Fibroblast of lung (primary cell): ENCODE results near the gene LRCOL1. TPM values are rescaled to one million over a fixed set of nuclear protein-coding genes. Genes with fewer than 3 reads are reported as not detected.

Source experiments
- DNase-seq, 2 donors: peaks; one replicate each; pipeline versions ENCODE4 v3.0.0 to v3.0.0-alpha.2; 2010; ENCODE audit warnings: low read depth in 2 of 2
- H2AFZ ChIP-seq: 2 replicates; pipeline ENCODE4 v1.5.1; 2012; ENCODE audit warnings: low read length, control low read depth, inconsistent platforms
- H3K27ac ChIP-seq: 2 replicates; pipeline ENCODE4 v1.5.1; 2011; ENCODE audit warnings: low read length, control low read depth; ENCODE audit not compliant: insufficient read depth
- H3K27me3 ChIP-seq: 2 replicates; pipeline ENCODE4 v1.5.1; 2011; ENCODE audit warnings: mild to moderate bottlenecking, low read length; ENCODE audit not compliant: control insufficient read depth, insufficient read depth
- H3K36me3 ChIP-seq: 2 replicates; pipeline ENCODE4 v1.5.1; 2011; ENCODE audit warnings: low read length; ENCODE audit not compliant: control insufficient read depth, insufficient read depth
- H3K4me1 ChIP-seq: 2 replicates; pipeline ENCODE4 v1.5.1; 2011; ENCODE audit warnings: low read length; ENCODE audit not compliant: control insufficient read depth, insufficient read depth; ENCODE audit errors: extremely low read depth
- H3K4me2 ChIP-seq: 2 replicates; pipeline ENCODE4 v1.5.1; 2011; ENCODE audit warnings: low read length, control low read depth; ENCODE audit not compliant: insufficient read depth; ENCODE audit errors: extremely low read depth
- H3K4me3 ChIP-seq, 4 experiments: fragments of 200-600 bp in 1 of 4; sonication (generic) in 1 of 4; replicated peaks in 1 of 4; 2 replicates each; pipeline ENCODE4 v1.5.1; 2011 to 2016; ENCODE audit warnings: low read length in 4 of 4, low read depth in 3 of 4, mild to moderate bottlenecking in 3 of 4, control low read depth in 2 of 4, inconsistent platforms in 1 of 4, mixed read lengths in 1 of 4; ENCODE audit not compliant: insufficient read depth in 1 of 4; ENCODE audit errors: control extremely low read depth in 1 of 4
- H3K79me2 ChIP-seq: 2 replicates; pipeline ENCODE4 v1.5.1; 2012; ENCODE audit warnings: mild to moderate bottlenecking, low read length, inconsistent platforms; ENCODE audit not compliant: control insufficient read depth, insufficient read depth
- H3K9ac ChIP-seq: 2 replicates; pipeline ENCODE4 v1.5.1; 2011; ENCODE audit warnings: mild to moderate bottlenecking, low read length, control low read depth; ENCODE audit not compliant: insufficient read depth
- H3K9me3 ChIP-seq: 2 replicates; pipeline ENCODE4 v1.5.1; 2012; ENCODE audit warnings: low read depth, low read length; ENCODE audit not compliant: control insufficient read depth, insufficient read depth
- H4K20me1 ChIP-seq: 2 replicates; pipeline ENCODE4 v1.5.1; 2011; ENCODE audit warnings: low read length; ENCODE audit not compliant: control insufficient read depth, insufficient read depth; ENCODE audit errors: extremely low read depth
- EZH2 ChIP-seq: IDR thresholded peaks from 2 replicates; pipeline ENCODE4 v1.5.1; 2012; ENCODE audit warnings: low read length, control low read depth, mild to moderate bottlenecking; ENCODE audit errors: missing control alignments
- polyA plus RNA-seq, 2 donors: library from polyadenylated mRNA; depleted of rRNA in 1 of 2; stranded (reverse) in 1 of 2; unstranded in 1 of 2; fragments of >200 nt; gene quantifications; 2 replicates each; pipeline ENCODE4 v1.2.1, GENCODE V29; 2011 to 2012; ENCODE audit warnings: missing spikeins in 1 of 2
- total RNA-seq: library from RNA; depleted of rRNA; stranded (reverse); fragments of >200 nt; gene quantifications from 2 replicates; pipeline ENCODE4 v1.2.1, GENCODE V29; 2014
- TF ChIP-seq, protein P1 (sequence below), 2 donors: IDR thresholded peaks in 1 of 2; conservative IDR thresholded peaks in 1 of 2; 1 replicate in 1 of 2; 2 replicates in 1 of 2; pipeline ENCODE4 v1.5.1; 2011 to 2012; ENCODE audit warnings: low read length in 2 of 2, control low read depth in 1 of 2, inconsistent platforms in 1 of 2, low read depth in 1 of 2, mild to moderate bottlenecking in 1 of 2

Gene LRCOL1
- total and polyA plus RNA-seq, 2 donors (not counting 1 experiment from before 2014, with no cell fraction given) = 0.17 TPM; not detected in 1

DNA sequence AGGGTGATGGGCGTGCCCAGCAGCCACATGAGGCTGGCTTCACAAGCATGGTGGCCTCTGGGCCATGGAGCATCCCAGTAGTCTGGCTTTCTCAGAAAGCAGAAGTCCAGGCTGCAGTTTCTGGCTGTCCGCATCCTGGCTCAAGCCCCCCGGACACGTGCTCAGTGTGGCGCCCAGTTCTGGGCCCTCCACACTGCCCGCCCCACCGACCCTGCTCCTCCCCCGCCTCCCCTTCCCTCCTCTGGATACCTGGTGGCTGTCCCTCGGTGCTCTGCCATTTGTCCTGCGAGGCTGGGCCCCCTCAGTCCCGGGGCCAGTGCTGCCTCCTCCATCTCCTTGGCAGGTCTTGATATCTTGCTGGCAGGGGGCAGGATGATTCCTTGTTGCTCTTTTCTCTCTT is 31.6 kb downstream of the LRCOL1 start:
- no peaks in the 10 kb centered on the region for H3K79me2 ChIP-seq
- H3K4me3 ChIP-seq = no peak overlapping the region
- no peak for DNase-seq
- no peaks in the 10 kb centered on the region for H4K20me1 ChIP-seq
- H3K4me2 ChIP-seq = no peak overlapping the region
- no peaks in the 10 kb centered on the region for H3K4me1 ChIP-seq
- H3K36me3 ChIP-seq = peaks cover 6% of the 10 kb centered on the region
- no peak overlapping the region for H3K27ac ChIP-seq
- no peak overlapping the region for H3K9ac ChIP-seq
- no peak for TF ChIP-seq EZH2
- TF ChIP-seq, protein P1, sequence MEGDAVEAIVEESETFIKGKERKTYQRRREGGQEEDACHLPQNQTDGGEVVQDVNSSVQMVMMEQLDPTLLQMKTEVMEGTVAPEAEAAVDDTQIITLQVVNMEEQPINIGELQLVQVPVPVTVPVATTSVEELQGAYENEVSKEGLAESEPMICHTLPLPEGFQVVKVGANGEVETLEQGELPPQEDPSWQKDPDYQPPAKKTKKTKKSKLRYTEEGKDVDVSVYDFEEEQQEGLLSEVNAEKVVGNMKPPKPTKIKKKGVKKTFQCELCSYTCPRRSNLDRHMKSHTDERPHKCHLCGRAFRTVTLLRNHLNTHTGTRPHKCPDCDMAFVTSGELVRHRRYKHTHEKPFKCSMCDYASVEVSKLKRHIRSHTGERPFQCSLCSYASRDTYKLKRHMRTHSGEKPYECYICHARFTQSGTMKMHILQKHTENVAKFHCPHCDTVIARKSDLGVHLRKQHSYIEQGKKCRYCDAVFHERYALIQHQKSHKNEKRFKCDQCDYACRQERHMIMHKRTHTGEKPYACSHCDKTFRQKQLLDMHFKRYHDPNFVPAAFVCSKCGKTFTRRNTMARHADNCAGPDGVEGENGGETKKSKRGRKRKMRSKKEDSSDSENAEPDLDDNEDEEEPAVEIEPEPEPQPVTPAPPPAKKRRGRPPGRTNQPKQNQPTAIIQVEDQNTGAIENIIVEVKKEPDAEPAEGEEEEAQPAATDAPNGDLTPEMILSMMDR (conservative IDR thresholded peaks at IDR 0.05 in 1 of 2, IDR thresholded peaks at IDR 0.05 in 1 of 2; ENCODE audit: low read depth in 1 of 2, low read length in 2 of 2) = no peak
- H2AFZ ChIP-seq = no peak overlapping the region
- no peaks in the 10 kb centered on the region for H3K27me3 ChIP-seq
- no peaks in the 10 kb centered on the region for H3K9me3 ChIP-seq

DNA sequence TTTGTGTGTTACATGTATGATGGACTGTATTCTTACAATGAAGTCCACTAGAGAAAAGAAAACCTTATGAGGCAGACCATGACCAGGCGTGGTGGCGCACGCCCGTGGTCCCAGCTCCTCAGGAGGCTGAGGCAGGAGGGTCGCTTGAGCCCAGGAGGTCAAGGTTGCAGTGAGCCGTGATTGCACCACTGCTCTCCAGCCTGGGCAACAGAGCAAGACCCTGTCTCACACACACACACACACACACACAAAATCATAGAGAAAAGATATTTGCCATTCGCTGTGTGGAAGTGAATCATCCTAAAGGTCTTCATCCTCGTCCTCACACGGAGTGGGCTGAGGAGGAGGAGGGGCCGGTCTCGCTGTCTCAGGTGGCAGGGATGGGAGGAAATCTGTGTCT is 32.3 kb downstream of the LRCOL1 start:
- Histone ChIP-seq H3K36me3 (peaks cover 6% of the 10 kb centered on the region), H3K9me3 (no peaks in the 10 kb centered on the region), H3K4me2 (no peak overlapping the region), H3K27me3 (no peaks in the 10 kb centered on the region), H3K9ac (no peak overlapping the region), H3K79me2 (no peaks in the 10 kb centered on the region), H3K4me3 (no peak overlapping the region), H4K20me1 (no peaks in the 10 kb centered on the region), H3K4me1 (no peaks in the 10 kb centered on the region), H2AFZ (no peak overlapping the region), H3K27ac (no peak overlapping the region)
- TF ChIP-seq, protein P1 (conservative IDR thresholded peaks at IDR 0.05 in 1 of 2, IDR thresholded peaks at IDR 0.05 in 1 of 2; ENCODE audit: low read depth in 1 of 2, low read length in 2 of 2) = no peak
- no peak for TF ChIP-seq EZH2
- no peak for DNase-seq

DNA sequence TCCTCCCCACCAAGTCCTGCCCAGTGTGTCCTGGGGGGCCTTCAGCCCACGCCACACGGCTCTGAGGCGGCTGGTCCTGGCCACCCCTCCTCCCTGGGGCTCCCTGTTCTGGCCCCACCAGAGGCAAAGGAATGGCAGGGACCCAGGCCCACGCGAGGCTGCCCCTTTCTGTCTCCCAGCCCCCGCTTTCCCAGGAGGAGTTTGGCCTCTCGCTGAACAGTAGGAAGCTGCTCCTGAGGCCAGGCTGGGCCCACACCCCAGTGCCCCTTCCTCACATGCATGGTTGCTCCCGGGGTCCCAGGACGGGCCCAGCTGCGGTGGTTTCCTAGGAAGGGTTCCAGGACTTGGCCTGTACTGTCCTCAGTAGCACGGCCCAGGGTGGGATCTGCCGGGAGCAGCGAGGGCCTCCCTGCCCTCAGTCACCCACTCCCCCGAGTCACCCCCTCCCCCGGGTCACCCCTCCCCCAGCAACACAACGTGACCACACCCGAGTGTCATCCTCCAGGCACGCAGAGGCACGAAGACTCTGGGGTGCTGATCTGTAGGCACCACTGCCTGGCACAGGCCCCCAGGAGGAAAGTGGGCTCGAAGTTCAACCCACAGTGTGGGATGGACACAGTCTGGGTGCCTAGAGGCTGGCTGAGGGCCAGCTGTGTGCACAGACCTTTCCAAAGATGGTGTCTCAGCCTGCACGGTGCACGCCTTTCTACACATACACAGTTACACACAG is 33.0 kb downstream of the LRCOL1 start:
- H3K4me3 ChIP-seq = no peak overlapping the region
- no peaks in the 10 kb centered on the region for H3K27me3 ChIP-seq
- H3K27ac ChIP-seq = no peak overlapping the region
- H3K9ac ChIP-seq = no peak overlapping the region
- H3K4me2 ChIP-seq = no peak overlapping the region
- TF ChIP-seq, protein P1 (conservative IDR thresholded peaks at IDR 0.05 in 1 of 2, IDR thresholded peaks at IDR 0.05 in 1 of 2; ENCODE audit: low read depth in 1 of 2, low read length in 2 of 2) = no peak
- TF ChIP-seq EZH2 = no peak
- no peak overlapping the region for H2AFZ ChIP-seq
- H3K36me3 ChIP-seq = peaks cover 6% of the 10 kb centered on the region
- no peaks in the 10 kb centered on the region for H3K9me3 ChIP-seq
- DNase-seq = no peak
- H4K20me1 ChIP-seq = no peaks in the 10 kb centered on the region
- H3K79me2 ChIP-seq = no peaks in the 10 kb centered on the region
- no peaks in the 10 kb centered on the region for H3K4me1 ChIP-seq
